Prostate gland (tissue), 2 donors: ENCODE data around the gene C4A.
"Not testable (repeated sequence)": the region's sequence is repeated elsewhere in the genome, so short reads cannot be mapped to it uniquely, and the experiment has no call there.

ENCODE experiments used
- POLR2A ChIP-seq: fragments of 450-650 bp; IDR thresholded peaks from one replicate; pipeline ENCODE4 v1.6.1; 2016; ENCODE audit warnings: antibody characterized with exemption, mild to moderate bottlenecking
- TF ChIP-seq, protein P1 (sequence below), 4 experiments: fragments of 200-600 bp in 2 of 4; fragments of 450-650 bp in 2 of 4; sonication (generic) in 2 of 4; IDR thresholded peaks; 1 replicate in 3 of 4; 2 replicates in 1 of 4; pipeline ENCODE4 v1.5.1; 2016 to 2019; ENCODE audit warnings: antibody characterized with exemption in 4 of 4, mild to moderate bottlenecking in 2 of 4, moderate library complexity in 2 of 4

- TF ChIP-seq, protein P1, sequence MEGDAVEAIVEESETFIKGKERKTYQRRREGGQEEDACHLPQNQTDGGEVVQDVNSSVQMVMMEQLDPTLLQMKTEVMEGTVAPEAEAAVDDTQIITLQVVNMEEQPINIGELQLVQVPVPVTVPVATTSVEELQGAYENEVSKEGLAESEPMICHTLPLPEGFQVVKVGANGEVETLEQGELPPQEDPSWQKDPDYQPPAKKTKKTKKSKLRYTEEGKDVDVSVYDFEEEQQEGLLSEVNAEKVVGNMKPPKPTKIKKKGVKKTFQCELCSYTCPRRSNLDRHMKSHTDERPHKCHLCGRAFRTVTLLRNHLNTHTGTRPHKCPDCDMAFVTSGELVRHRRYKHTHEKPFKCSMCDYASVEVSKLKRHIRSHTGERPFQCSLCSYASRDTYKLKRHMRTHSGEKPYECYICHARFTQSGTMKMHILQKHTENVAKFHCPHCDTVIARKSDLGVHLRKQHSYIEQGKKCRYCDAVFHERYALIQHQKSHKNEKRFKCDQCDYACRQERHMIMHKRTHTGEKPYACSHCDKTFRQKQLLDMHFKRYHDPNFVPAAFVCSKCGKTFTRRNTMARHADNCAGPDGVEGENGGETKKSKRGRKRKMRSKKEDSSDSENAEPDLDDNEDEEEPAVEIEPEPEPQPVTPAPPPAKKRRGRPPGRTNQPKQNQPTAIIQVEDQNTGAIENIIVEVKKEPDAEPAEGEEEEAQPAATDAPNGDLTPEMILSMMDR (IDR thresholded peaks at IDR 0.05), result not testable (repeated sequence)
- TF ChIP-seq POLR2A, result not testable (repeated sequence)
These were observed 67.3 kb downstream of the C4A start for GRCh38 chr6:32049149-32049548.
